ENCODE measurements around the gene ASIC1. TPM values are rescaled to one million over a fixed set of nuclear protein-coding genes. Genes with fewer than 3 reads are reported as not detected.

Gene ASIC1
- total RNA-seq, 4 donors from 2014 or later: 0.75 to 3.0 (median 0.81) TPM

- Histone ChIP-seq H3K4me3 (no peak overlapping the region), H3K9me3 (no peaks in the 10 kb centered on the region), H3K4me1 (peaks cover 0 to 30% (median 20%) of the 10 kb centered on the region in 4 donors), H3K27ac (no peak overlapping the region), H3K36me3 (no peaks in the 10 kb centered on the region), H3K27me3 (peaks cover 26% of the 10 kb centered on the region)
- TF ChIP-seq, protein P1, sequence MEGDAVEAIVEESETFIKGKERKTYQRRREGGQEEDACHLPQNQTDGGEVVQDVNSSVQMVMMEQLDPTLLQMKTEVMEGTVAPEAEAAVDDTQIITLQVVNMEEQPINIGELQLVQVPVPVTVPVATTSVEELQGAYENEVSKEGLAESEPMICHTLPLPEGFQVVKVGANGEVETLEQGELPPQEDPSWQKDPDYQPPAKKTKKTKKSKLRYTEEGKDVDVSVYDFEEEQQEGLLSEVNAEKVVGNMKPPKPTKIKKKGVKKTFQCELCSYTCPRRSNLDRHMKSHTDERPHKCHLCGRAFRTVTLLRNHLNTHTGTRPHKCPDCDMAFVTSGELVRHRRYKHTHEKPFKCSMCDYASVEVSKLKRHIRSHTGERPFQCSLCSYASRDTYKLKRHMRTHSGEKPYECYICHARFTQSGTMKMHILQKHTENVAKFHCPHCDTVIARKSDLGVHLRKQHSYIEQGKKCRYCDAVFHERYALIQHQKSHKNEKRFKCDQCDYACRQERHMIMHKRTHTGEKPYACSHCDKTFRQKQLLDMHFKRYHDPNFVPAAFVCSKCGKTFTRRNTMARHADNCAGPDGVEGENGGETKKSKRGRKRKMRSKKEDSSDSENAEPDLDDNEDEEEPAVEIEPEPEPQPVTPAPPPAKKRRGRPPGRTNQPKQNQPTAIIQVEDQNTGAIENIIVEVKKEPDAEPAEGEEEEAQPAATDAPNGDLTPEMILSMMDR (IDR thresholded peaks at IDR 0.05): no peak
- TF ChIP-seq POLR2A (IDR thresholded peaks at IDR 0.05) (no peak), EP300 (IDR thresholded peaks at IDR 0.05; ENCODE audit: low read depth) (no peak), POLR2AphosphoS5 (IDR thresholded peaks at IDR 0.05) (no peak)
- 96% methylated on average over 15 of the region's 15 CpGs; no CpG with 5 or more reads in 1 of the 2 donors for WGBS, 2 donors (ENCODE audit: low coverage in 1 of 2)
- intact Hi-C loops (cut with DNase I; ENCODE audit: low total_unique reads): no loop called here
- in situ Hi-C loops (cut with MboI; ENCODE audit: low pct_ligation_motif_present in 1 of 4, low pct_unique_long_range_greater_than_20kb in 1 of 4, low sequenced_read_pairs in 3 of 4): loop anchor here (5.0 to 25.0 kb wide), 4 partner anchors 84 to 197 kb away; partner anchors contain the start of gene AQP6 (in 2 of the 4)
- no peak for DNase-seq
These were observed 1.4 kb downstream of the ASIC1 start for GRCh38 chr12:50058743-50059312.

DNA sequence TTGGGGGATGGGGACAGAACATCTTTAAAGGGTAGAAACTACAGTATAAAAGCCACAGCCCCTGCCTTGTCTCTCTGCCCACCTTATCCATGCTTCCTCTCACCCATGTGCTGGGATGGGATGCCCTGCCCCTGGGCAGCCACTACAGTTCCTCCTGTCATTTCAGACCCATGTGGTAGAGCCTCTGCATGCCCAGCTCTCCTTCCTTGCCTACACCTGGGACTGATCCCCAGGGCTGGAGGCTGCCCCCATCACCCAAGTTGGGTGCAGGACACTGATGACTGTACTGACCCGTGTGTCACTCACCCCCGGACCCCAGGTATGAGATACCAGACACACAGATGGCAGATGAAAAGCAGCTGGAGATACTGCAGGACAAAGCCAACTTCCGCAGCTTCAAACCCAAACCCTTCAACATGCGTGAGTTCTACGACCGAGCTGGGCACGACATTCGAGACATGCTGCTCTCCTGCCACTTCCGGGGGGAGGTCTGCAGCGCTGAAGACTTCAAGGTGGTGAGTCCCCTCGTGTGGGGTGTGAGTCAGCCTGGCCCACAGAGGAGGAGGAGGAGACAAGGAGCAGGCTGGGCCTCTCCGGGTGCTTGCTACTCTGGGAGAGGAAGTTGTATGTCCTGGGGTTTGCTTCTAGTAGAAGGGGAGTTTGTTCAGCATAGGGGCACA lies 2.2 kb downstream of the ASIC1 start:
- Histone ChIP-seq H3K4me1 (peaks cover 0 to 30% (median 20%) of the 10 kb centered on the region in 4 donors), H3K4me3 (no peak overlapping the region), H3K27me3 (peaks cover 26% of the 10 kb centered on the region), H3K9me3 (no peaks in the 10 kb centered on the region), H3K36me3 (no peaks in the 10 kb centered on the region), H3K27ac (no peak overlapping the region)
- 72% methylated on average over 12 of the region's 12 CpGs; no CpG with 5 or more reads in 1 of the 2 donors for WGBS, 2 donors (ENCODE audit: low coverage in 1 of 2)
- TF ChIP-seq, protein P1 (IDR thresholded peaks at IDR 0.05): no peak
- TF ChIP-seq POLR2A (IDR thresholded peaks at IDR 0.05): no peak
- TF ChIP-seq EP300 (IDR thresholded peaks at IDR 0.05; ENCODE audit: low read depth): no peak
- TF ChIP-seq POLR2AphosphoS5 (IDR thresholded peaks at IDR 0.05): no peak
- intact Hi-C loops (cut with DNase I; ENCODE audit: low total_unique reads): no loop called here
- in situ Hi-C loops (cut with MboI; ENCODE audit: low pct_ligation_motif_present in 1 of 4, low pct_unique_long_range_greater_than_20kb in 1 of 4, low sequenced_read_pairs in 3 of 4): loop anchor here (5.0 to 25.0 kb wide), 4 partner anchors 85 to 197 kb away; partner anchors contain the start of gene AQP6 (in 2 of the 4)
- DNase-seq: no peak

DNA sequence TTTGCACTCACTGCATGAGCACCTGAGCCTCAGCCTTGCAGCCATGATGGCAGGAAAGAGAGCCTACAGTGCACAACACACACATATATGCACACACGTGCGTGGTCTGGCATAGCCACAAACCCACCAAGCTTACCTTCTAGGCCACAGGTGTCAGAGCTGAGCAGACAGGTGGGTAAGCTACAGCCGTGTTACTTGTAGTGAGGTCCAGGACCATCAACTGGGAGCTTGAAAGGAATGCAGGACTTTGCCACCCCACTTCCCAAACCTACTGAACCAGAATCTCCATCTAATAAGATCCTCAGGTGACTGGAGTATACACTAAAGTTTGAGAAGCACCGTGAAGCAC lies 2.7 kb downstream of the ASIC1 start:
- no peak for DNase-seq
- Histone ChIP-seq H3K27ac (no peak overlapping the region), H3K4me3 (no peak overlapping the region), H3K27me3 (peaks cover 26% of the 10 kb centered on the region), H3K4me1 (peaks cover 0 to 30% (median 20%) of the 10 kb centered on the region in 4 donors), H3K9me3 (no peaks in the 10 kb centered on the region), H3K36me3 (no peaks in the 10 kb centered on the region)
- intact Hi-C loops (cut with DNase I; ENCODE audit: low total_unique reads) (no loop called here), in situ Hi-C loops (cut with MboI; ENCODE audit: low pct_ligation_motif_present in 1 of 4, low pct_unique_long_range_greater_than_20kb in 1 of 4, low sequenced_read_pairs in 3 of 4) (loop anchor here in 2 of 4 donors (25.0 kb wide), 1 partner anchor 198 kb away; no protein-coding TSS in a partner anchor)
- WGBS, 2 donors (ENCODE audit: low coverage in 1 of 2): 70 to 87% methylated on average over 3 to 4 of the region's 4 CpGs
- TF ChIP-seq POLR2AphosphoS5 (IDR thresholded peaks at IDR 0.05): no peak
- TF ChIP-seq, protein P1 (IDR thresholded peaks at IDR 0.05): no peak
- no peak for TF ChIP-seq EP300 (IDR thresholded peaks at IDR 0.05; ENCODE audit: low read depth)
- TF ChIP-seq POLR2A (IDR thresholded peaks at IDR 0.05): no peak

- in situ Hi-C loops (cut with MboI; ENCODE audit: low pct_ligation_motif_present in 1 of 4, low pct_unique_long_range_greater_than_20kb in 1 of 4, low sequenced_read_pairs in 3 of 4): loop anchor here in 2 of 4 donors (25.0 kb wide), 1 partner anchor 199 kb away; no protein-coding TSS in a partner anchor
- Histone ChIP-seq H3K36me3 (no peaks in the 10 kb centered on the region), H3K4me3 (no peak overlapping the region), H3K4me1 (peaks cover 0 to 23% (median 16%) of the 10 kb centered on the region in 4 donors), H3K27me3 (peaks cover 24% of the 10 kb centered on the region), H3K9me3 (no peaks in the 10 kb centered on the region), H3K27ac (no peak overlapping the region)
- no peak for DNase-seq
- intact Hi-C loops (cut with DNase I; ENCODE audit: low total_unique reads): no loop called here
- no peak for TF ChIP-seq POLR2A (IDR thresholded peaks at IDR 0.05)
- TF ChIP-seq, protein P1 (IDR thresholded peaks at IDR 0.05): no peak
- TF ChIP-seq EP300 (IDR thresholded peaks at IDR 0.05; ENCODE audit: low read depth): no peak
- TF ChIP-seq POLR2AphosphoS5 (IDR thresholded peaks at IDR 0.05): no peak
- WGBS, 2 donors (ENCODE audit: low coverage in 1 of 2): 51 to 72% methylated on average over 2 of the region's 2 CpGs
These were observed 3.8 kb downstream of the ASIC1 start for GRCh38 chr12:50061171-50061570.
